ENCODE data around the gene POMT1.

POMT1 gene

DNA sequence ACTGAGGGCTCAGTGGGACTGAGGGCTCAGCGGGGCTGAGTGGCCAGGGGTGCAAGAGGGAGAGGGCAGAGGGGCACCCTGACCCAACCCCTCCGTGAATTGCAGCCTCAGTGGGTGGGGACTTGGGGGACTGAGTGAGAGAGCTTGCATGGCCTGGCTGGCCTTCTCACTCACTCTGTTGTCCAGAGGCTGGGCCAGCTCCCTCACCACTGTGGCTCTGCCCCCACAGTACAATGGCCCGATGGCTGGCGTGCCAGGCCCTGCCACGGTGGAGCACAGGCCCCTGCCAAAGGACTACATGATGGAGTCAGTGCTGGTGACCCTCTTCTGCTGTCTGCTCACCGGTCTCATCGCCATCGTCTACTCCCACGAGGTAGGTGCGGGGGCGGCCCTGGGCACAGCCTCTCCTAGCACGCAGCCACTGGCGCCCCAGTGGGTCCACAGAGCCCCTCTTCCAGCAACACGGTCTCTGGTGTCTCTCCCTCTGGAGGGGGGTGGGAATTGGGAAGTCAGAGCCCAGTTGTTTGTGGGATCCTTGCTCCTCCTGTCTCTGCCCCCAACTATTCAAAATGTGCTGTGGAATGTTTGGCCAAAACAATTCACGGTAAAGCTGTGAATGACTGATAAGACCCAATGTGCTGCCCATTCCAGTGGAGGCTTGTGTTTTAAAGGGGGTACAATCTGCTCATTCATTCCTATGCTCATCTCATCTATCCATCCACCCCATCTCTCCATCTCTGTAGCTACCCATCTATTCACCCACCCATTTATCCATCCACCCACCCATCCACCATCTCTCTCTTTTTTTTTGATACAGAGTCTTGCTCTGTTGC is 53.3 kb downstream of the POMT1 start:
- DNase-seq: no peak

DNA sequence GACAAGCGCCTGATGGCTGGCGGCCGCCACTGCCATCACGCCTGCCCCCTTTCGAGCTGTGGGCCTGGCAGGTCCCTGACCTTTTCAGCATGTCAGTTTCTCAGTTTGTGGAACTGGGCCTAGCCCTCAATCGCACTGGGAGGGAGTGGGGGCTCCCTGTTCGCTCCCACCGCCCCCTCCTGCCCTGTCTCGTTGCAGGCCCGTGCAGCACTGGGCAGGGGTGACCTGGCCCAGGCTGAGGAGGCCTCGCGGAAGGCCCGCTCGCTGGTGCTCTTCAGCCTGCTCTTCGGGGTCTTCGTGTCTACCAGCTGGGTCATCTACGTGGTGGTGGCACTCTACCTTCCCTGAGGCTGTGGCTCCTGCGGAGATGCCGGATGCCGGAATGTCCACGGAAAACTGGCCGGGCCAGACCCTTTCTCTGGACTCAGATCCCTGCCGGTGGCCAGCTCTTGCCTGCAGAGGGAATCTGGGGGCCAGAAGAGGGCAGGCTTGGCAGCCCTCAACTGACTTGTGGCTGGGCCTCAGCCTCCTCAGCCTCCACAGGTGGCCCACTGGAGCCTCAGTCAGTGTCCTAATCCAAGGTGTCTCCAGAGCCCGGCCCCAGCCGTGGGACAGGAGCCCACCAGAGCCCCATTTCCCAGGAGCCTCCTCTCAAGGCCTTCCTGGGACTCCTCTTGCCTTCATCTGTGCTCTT is 55.3 kb downstream of the POMT1 start:
- DNase-seq: no peak

DNA sequence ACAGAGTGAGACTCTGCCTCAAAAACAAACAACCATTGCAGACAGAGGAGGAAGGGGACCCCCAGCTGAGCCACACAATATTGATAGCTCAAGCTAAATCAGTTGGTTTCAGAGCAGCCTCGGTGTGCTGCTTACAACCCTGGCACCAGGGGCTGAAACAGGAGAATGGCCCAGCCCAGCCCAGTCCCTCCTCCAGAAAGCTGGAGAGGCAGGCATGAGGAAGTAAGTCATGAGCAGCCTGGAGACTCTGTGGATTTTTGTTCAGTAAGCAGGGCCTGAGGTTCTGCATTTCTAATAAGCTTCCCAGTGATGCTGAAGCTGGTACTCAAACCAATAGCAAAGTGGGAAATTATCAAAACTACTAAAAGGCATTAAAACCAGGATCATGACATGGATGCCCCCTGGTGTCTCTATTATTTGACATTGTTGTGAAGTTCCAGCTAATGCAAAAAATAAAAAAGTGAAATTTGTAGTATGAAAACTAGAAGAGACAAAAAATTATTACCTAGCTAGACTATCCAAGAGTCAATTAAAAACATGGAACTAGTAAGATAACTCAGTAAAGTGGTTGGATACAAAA is 56.8 kb downstream of the POMT1 start:
- DNase-seq: no peak

DNA sequence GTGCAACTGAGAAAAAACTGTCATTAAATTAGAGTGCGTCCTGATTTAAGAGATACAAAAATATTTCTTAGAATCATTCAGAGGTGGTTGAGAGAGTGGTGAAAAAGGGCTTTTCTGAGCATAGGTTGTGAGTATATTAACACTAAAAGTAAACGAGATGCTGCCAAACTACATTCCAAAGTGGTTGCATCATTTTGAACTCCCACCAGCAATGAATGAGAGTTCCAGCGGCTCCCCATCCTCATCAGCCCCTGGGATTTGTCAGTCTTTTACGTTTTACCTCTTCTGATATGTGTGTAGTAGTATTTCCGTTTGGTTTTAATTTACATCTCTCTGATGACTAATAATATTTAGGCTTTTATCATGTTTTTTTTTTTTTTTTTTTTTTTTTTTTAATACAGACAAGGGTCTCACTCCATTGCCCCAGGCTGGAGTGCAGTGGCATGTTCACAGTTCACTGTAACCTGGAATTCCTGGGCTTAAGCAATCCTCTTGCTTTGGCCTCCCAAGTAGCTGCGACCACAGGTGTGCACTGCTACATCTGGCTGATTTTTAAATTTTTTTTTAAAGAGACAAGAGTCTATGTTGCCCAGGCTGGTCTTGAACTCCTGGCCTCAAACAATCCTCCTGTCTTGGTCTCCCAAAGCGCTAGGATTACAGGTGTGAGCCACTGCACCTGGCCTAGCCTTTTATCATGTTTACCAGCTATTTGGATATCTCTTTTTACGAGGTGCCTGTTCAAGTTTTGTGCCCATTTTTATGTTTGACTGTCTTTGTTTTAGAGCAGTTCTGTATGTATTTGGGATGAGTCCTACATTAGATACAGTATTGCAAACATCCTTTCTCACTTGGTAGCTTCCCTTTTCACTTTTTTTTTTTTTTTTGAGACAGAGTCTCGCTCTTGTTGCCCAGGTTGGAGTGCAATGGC is 59.6 kb downstream of the POMT1 start:
- no peak for DNase-seq

DNA sequence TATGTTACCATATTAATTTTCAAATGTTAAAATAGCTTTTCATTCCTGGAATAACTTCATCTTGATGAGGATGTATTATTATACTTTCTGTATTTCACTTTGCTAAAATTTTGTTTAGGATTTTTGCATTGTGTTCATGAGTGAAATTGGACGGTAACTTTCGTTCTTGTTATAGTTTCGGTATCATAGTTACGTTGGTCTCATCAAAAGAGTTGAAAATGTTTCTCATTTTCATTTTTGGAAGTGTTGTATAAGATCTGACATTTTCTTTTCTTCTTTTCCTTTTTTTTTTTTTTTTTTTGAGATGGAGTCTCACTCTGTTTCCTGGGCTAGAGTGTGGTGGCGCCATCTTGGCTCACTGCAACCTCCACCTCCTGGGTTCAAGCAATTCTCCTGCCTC is 62.7 kb downstream of the POMT1 start:
- DNase-seq: no peak

DNA sequence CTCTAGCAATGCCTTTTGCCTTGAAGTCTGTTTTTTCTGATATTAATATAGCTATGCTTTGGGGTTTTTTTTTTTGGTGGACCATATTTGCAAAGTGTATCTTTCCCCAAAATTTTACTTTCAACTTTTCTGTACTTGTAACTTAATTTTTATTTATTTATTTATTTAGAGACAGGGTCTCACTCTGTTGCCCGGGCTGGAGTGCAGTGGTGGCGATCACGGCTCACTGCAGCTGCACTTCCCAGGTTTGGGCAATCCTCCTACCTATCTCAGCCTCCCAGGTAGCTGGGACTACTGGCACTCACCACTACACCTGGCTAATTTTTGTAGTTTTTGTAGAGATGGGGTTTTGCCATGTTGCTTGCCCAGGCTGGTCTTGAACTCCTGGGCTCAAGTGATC is 63.4 kb downstream of the POMT1 start:
- DNase-seq: no peak

DNA sequence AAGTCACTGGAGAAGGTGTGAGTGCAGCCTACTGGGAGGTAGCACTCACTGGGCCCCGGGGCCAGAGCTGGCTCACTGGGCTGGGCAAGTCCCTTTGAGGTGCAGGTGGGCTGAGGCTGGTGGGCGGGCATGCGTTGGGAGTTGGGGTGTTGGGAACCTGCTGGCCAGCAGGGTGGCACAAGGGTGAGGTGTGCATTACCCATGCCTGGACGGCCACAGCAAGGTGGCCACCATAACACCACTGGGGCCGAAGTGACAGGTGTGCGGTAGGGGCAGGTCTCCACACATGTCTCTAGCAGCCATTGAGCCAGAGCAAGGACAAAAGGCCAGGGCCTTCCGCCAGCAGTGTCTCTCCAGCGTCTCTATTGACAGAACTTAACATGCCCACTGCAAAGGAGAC is 65.2 kb downstream of the POMT1 start:
- no peak for DNase-seq

All from NCI-H187 (cell line).